NB4 (cell line): ENCODE data around the gene EOLA1.
"Not testable (repeated sequence)": the region's sequence is repeated elsewhere in the genome, so short reads cannot be mapped to it uniquely, and the experiment has no call there.

Experiments
- DNase-seq: peaks from one replicate; pipeline ENCODE4 v3.0.0; 2010; ENCODE audit warnings: low read depth
- H3K4me3 ChIP-seq: one replicate; pipeline ENCODE4 v1.5.1; 2011; ENCODE audit warnings: mild to moderate bottlenecking, low read depth, low read length, moderate library complexity
- MYC ChIP-seq: IDR thresholded peaks from 2 replicates; pipeline ENCODE4 v1.6.1; 2011; ENCODE audit warnings: low read depth, low read length
- POLR2A ChIP-seq: IDR thresholded peaks from 2 replicates; pipeline ENCODE4 v1.6.1; 2011; ENCODE audit warnings: mild to moderate bottlenecking; ENCODE audit not compliant: insufficient read length; ENCODE audit errors: extremely low read depth
- TF ChIP-seq, protein P1 (sequence below): IDR thresholded peaks from one replicate; pipeline ENCODE4 v1.5.1; 2012; ENCODE audit warnings: low read depth, low read length
- TF ChIP-seq, protein P2 (sequence below): IDR thresholded peaks from 2 replicates; pipeline ENCODE4 v1.6.1; 2011; ENCODE audit warnings: low read depth, low read length

The EOLA1 gene

DNA sequence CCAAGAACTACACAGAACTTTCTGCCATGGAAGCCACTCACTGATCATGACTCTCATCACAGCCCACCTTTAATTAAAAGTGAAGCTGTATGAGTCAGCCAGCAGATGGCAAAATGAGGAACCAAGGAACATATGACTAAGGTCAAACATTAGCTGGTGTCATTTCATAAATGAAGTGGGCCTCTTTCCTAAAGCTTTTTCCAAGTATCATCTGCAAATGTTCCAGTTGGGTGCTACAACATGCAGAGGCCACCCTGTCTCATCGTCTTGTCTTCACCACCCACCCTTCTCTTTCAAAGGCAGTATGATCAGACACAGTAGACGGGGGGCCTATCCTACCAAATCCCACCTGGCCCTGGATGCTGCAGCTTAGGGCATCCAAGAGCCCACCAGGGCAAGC, 9.2 kb upstream of the EOLA1 start:
- DNase-seq = peak; percentile 64
- H3K4me3 ChIP-seq = no peak overlapping the region
- TF ChIP-seq, protein P1, sequence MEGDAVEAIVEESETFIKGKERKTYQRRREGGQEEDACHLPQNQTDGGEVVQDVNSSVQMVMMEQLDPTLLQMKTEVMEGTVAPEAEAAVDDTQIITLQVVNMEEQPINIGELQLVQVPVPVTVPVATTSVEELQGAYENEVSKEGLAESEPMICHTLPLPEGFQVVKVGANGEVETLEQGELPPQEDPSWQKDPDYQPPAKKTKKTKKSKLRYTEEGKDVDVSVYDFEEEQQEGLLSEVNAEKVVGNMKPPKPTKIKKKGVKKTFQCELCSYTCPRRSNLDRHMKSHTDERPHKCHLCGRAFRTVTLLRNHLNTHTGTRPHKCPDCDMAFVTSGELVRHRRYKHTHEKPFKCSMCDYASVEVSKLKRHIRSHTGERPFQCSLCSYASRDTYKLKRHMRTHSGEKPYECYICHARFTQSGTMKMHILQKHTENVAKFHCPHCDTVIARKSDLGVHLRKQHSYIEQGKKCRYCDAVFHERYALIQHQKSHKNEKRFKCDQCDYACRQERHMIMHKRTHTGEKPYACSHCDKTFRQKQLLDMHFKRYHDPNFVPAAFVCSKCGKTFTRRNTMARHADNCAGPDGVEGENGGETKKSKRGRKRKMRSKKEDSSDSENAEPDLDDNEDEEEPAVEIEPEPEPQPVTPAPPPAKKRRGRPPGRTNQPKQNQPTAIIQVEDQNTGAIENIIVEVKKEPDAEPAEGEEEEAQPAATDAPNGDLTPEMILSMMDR = no peak
- no peak for TF ChIP-seq POLR2A
- TF ChIP-seq, protein P2, sequence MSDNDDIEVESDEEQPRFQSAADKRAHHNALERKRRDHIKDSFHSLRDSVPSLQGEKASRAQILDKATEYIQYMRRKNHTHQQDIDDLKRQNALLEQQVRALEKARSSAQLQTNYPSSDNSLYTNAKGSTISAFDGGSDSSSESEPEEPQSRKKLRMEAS = no peak
- no peak for TF ChIP-seq MYC

DNA sequence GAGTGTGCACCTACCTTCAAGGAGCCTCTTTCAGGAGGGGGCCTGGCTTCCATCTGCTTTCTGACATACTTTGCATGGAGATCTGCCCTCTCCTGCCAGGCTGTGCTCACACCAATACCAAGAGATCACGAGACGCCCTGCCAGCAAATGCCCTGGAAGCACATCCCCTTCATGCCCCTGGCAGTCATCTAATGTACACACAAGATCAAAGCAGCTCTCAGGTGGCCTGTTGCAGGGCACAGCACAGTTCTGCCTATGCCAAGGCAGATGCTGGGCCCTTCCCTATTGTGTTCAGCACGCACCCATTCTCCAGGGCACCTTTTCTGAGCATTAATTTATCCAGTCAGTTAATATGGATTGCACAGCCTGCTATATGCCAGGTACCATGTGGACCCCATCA, 7.9 kb upstream of the EOLA1 start:
- not testable (repeated sequence) for H3K4me3 ChIP-seq, DNase-seq

DNA sequence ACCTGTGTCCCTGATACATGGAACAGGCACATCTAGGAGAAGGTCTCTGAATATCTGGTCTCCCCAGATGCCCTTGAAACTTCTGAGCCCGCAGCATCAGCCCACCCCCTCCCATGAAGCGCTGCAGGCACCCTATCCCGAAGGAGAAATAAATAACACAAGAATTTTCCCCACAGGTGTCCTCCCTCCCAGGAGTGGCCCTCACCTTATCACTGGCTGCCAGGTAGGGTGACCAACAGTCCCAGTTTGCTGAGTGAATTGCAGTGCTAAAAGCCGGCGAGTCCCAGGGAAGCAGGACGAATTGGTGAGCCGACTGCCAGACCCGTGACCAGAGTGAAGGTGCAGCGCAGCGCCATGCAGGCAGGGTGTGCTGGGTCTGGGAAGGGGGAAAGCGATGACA, 6.8 kb upstream of the EOLA1 start:
- not testable (repeated sequence) for DNase-seq, H3K4me3 ChIP-seq

DNA sequence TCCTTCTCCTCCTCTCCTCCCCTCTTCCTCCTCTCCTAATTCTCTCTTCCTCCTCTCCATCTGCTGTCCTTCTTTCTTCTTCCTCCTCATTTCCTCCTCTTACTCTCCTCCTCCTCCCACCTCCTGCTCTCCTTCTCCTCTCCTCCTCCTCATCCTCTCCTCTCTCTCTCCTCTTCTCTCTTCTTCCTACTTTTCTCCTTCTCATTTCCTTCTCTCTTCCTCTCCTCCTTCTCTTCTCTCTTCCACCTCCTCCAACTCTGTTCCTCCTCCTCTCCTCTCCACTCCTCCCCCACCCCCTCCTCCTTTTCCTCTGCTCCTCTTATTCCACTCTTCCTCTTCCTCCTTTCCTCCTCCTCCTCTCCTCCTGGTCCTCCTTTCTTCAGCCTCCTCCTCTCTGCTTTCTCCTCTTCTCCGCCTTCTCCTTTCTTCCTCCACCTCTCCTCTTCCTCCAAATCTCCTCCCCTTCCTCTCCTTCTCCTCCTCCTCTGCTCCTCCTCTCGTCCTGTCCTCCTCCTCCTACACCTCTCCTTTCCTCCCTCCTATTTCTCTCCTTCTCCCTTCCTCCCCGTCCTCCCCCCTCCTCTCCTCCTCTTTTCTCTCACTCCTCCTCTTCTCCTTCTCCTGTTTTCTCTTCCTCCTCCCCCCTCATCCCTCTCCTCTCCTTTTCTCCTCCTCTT, 5.7 kb upstream of the EOLA1 start:
- H3K4me3 ChIP-seq, DNase-seq: not testable (repeated sequence)

DNA sequence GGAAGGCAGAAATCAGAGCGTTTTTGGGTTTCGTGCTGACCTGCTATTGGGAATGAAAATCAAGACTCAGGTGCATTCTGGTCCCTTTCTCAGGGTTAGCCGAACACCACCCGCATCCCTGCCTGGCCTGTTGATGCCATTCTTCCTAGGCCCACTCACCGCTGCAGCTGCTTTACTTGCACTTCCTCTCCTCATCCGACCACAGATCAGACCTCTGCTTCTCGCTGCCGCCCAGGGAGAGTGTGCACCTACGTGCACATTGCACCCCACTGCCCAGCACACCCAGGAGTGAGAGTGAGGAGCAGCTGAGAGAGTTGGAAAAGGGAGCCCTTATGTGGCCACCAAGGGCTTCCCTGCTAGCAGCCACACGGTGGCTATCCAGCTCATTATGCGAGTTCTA, 3.3 kb upstream of the EOLA1 start:
- DNase-seq, H3K4me3 ChIP-seq: not testable (repeated sequence)

DNA sequence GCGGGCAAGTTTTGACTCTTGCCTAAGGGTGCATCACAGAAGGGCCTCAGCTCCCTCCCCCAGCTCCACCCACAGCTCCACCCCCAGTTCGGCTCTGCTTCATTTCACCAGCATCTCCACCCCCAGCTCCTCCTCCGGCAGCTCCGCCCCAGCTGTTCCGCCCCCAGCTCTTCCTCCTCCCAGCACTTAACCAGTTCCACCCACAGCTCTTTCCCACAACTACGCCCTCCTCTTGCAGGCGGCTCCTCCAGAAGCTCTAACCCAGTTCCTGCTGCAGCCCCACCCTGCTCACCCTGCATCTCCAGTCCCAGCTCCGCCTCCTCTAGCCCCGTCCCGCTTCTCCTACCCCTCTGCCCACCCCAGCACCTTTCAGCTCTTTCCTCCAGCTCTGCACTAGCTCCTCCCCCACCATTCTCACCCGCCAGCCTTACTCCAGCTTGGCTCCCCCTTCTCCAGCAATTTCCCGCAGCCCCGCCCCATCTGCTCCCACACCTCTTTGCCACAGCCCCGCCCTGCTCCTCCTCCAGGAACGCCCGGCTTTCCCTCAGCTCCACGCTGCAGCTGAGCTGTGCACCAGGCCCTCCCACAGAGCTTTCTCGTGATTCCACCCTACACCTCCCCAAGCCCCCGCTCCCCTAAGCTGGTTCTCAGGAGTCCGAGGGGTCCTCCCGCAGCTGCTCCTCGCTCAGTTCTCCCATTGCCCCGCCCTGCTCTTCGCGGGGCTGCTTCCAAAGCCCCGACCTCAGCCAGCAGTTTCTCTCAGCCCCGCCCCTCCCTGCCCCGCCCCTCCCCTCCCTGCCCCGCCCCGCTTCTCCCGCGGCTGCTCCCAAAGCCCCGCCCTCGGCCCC, 1.3 kb upstream of the EOLA1 start:
- TF ChIP-seq, protein P2 = no peak
- TF ChIP-seq, protein P1 = no peak
- no peak for TF ChIP-seq MYC
- TF ChIP-seq POLR2A = no peak
- peak overlapping the region; percentile 54 for H3K4me3 ChIP-seq
- peak; percentile 96 for DNase-seq

DNA sequence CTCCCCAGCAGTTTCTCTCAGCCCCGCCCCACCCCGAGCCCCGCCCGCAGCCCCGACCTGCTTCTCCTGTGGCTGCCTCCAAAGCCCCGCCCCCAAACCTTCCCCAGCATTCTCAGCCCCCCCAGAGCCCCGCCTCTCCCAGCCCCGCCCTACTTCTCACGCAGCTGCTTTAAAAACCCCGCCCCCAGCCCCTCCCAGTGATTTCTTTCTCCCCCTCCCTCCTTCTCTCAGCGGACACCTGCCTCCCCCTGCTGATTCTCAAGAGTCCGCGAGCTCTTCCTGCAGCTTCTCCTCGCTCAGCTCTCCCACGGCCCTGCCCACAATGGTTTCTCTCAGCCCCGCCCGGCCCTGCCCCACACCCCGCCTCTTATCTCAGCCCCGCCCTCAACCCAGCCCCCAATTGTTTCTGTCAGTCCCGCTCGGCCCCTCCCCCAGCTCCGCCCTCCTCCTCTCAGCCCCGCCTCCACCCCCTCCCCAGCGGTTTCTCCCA, 636 bp upstream of the EOLA1 start:
- TF ChIP-seq, protein P2 = no peak
- TF ChIP-seq POLR2A (no peak), MYC (no peak)
- TF ChIP-seq, protein P1 = no peak
- peak overlapping the region; percentile 80 for H3K4me3 ChIP-seq
- DNase-seq = peak; percentile 90

DNA sequence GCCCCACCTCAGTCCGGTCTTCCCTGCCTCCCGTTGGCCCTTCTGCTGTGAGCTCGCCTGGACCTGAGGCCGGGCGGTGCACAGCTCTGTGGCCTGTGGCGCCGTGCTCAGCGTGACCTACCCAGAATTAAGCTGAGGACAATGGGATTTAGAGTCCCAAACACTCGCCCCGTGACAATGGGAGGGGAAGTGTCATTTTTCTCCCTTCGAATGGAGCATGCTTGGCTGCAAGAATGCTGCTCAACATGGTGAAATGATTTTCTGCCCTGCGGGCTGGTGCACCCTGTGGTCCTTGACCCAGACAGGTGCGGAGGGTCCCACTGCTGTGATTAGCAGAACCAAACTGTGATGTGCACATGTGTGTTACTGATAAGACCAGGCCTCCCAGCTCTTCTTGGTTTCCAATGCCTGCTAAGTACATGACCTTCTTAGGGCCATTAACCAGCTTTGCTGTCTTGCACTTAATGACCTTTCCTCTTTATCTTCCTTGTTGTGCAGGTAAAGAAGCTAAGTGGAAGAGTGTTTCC, 772 bp downstream of the EOLA1 start:
- H3K4me3 ChIP-seq = peak overlapping the region; percentile 80
- TF ChIP-seq, protein P1 = no peak
- TF ChIP-seq, protein P2 = no peak
- no peak for TF ChIP-seq MYC
- TF ChIP-seq POLR2A = no peak
- peak; percentile 27 for DNase-seq
